Measurements from ENCODE around the gene WASF2.
A peak's percentile ranks its signal among the peaks of the same experiment; 100 is the strongest.
"Not testable (repeated sequence)": the region's sequence is repeated elsewhere in the genome, so short reads cannot be mapped to it uniquely, and the experiment has no call there.

WASF2 gene

GRCh38 chr1:27397749-27398148 is 92.2 kb downstream of the WASF2 start:
- no peak for DNase-seq (ENCODE audit: low read depth)

- DNase-seq (ENCODE audit: low read depth) = no peak
These were observed 92.9 kb downstream of the WASF2 start for GRCh38 chr1:27397110-27397509.

GRCh38 chr1:27395441-27396195 is 94.3 kb downstream of the WASF2 start:
- DNase-seq (ENCODE audit: low read depth) = peak; percentile 69

- peak; percentile 55 for DNase-seq (ENCODE audit: low read depth)
These were observed 95.0 kb downstream of the WASF2 start for GRCh38 chr1:27394925-27395324.

GRCh38 chr1:27394282-27394658 is 95.7 kb downstream of the WASF2 start:
- DNase-seq (ENCODE audit: low read depth) = no peak

- DNase-seq (ENCODE audit: low read depth) = no peak
These were observed 96.2 kb downstream of the WASF2 start for GRCh38 chr1:27393641-27394281.

- peak; percentile 43 for DNase-seq (ENCODE audit: low read depth)
These were observed 97.0 kb downstream of the WASF2 start for GRCh38 chr1:27392778-27393635.

- DNase-seq (ENCODE audit: low read depth) = peak; percentile 94
These were observed 97.7 kb downstream of the WASF2 start, which contains the start of gene GPR3 for GRCh38 chr1:27392096-27392777. Gene GPR3, plus strand, starts transcription at chr1:27392622. Its CDS starts 1,177 bp downstream, at chr1:27393799.

GRCh38 chr1:27391511-27392095 is 98.4 kb downstream of the WASF2 start:
- peak; percentile 68 for DNase-seq (ENCODE audit: low read depth)

- peak; percentile 59 for DNase-seq (ENCODE audit: low read depth)
These were observed 101.5 kb downstream of the WASF2 start for GRCh38 chr1:27388337-27389005.

- not testable (repeated sequence) for DNase-seq (ENCODE audit: low read depth)
These were observed 105.2 kb downstream of the WASF2 start for GRCh38 chr1:27384797-27385196.

GRCh38 chr1:27383661-27384060 is 106.3 kb downstream of the WASF2 start:
- DNase-seq (ENCODE audit: low read depth) = no peak

- DNase-seq (ENCODE audit: low read depth) = no peak
These were observed 106.8 kb downstream of the WASF2 start, which contains the start of gene CD164L2 for GRCh38 chr1:27383039-27383605. Gene CD164L2, minus strand, starts transcription at chr1:27383333. Its CDS starts 94 bp downstream, at chr1:27383239.

GRCh38 chr1:27381969-27382762 is 107.8 kb downstream of the WASF2 start:
- no peak for DNase-seq (ENCODE audit: low read depth)

- DNase-seq (ENCODE audit: low read depth) = no peak
These were observed 108.9 kb downstream of the WASF2 start for GRCh38 chr1:27380766-27381733.

- DNase-seq (ENCODE audit: low read depth) = no peak
These were observed 109.7 kb downstream of the WASF2 start for GRCh38 chr1:27380224-27380623.

GRCh38 chr1:27379564-27380122 is 110.3 kb downstream of the WASF2 start:
- no peak for DNase-seq (ENCODE audit: low read depth)
